ENCODE measurements around the gene HCN2.
"Not testable (repeated sequence)": the region's sequence is repeated elsewhere in the genome, so short reads cannot be mapped to it uniquely, and the experiment has no call there.

Gene HCN2

DNA sequence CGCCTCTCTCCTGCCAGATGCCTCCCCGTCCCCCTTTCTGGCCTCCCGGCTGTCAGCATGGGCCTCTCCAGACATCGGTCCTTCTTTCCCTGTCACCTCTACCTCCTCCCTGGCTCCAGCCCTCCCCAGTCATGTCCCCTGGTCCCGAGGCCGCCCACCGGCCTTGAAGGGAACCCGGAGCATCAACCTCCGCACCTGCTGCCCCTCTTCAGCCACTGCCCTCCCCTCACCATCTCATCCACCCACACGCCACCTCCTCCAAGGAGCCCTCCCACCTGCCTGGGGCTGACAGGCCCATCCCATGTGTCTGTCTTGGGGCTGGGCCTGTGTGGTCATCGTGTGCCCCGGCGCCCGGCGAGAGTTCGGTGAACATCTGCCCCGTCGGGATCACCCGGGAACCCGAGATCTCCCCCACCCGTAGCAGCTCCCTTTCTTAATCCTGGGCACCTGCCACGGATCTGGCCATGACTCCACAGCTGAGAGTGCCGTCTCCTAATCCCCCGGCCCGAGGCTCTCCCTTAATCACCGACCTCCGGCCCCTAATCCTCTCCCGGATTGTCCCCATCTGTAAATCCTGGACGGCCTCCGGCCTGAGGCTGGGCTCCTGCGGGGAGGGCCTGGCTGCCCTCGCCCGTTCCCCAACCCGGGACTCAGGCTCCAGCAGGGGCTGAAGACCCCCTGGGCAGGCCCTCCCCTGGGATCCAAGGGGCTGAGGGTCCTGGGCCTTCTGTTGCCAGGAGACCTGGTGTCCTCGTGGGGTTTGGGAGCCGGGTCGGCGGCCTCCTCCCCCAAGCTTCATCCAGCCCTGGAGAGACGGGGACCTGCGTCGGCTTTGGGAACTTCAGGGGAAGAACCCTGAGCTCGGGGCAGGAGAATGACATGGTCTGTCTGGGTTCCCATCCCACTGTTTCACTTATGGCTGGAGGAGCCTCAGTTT, 5.9 kb downstream of the HCN2 start:
- Mint-ChIP-seq H3K4me1 (ENCODE audit: low read depth in 2 of 2) (no peaks in the 10 kb centered on the region), H3K27me3 (no peaks in the 10 kb centered on the region), H3K4me3 (no peak overlapping the region), H3K27ac (peak overlapping the region in 1 of 2 donors; percentile 70), H3K36me3 (ENCODE audit: insufficient read depth) (peaks cover 4% of the 10 kb centered on the region), H3K9me3 (no peaks in the 10 kb centered on the region)
- DNase-seq (no peak), ATAC-seq (replicated peaks) (no peak)

DNA sequence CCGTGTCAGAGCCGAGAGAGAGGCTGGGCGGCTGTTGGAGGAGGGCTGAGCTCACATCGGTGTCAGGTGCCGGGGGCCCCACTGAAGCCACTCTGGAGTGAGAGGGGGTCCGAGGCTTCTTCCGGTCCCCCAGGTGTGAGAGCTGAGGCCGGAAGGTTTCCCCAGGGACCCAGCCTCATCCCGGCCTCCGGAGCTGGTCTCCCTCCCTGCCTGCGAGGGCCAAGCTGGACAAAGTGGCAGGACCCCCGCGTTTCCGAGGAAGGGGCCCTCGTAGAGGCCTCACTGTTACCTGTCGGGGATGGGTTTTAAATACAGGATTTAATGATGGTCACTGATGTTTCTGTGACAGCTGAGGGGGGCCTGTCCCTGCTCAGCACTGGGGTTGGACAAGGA, 6.6 kb downstream of the HCN2 start:
- H3K27me3 Mint-ChIP-seq: no peaks in the 10 kb centered on the region
- ATAC-seq (replicated peaks) (no peak), DNase-seq (no peak)
- H3K4me3 Mint-ChIP-seq: no peak overlapping the region
- H3K9me3 Mint-ChIP-seq: no peaks in the 10 kb centered on the region
- H3K27ac Mint-ChIP-seq: peak overlapping the region in 1 of 2 donors; percentile 70
- H3K36me3 Mint-ChIP-seq (ENCODE audit: insufficient read depth): peaks cover 6% of the 10 kb centered on the region
- no peaks in the 10 kb centered on the region for H3K4me1 Mint-ChIP-seq (ENCODE audit: low read depth in 2 of 2)

DNA sequence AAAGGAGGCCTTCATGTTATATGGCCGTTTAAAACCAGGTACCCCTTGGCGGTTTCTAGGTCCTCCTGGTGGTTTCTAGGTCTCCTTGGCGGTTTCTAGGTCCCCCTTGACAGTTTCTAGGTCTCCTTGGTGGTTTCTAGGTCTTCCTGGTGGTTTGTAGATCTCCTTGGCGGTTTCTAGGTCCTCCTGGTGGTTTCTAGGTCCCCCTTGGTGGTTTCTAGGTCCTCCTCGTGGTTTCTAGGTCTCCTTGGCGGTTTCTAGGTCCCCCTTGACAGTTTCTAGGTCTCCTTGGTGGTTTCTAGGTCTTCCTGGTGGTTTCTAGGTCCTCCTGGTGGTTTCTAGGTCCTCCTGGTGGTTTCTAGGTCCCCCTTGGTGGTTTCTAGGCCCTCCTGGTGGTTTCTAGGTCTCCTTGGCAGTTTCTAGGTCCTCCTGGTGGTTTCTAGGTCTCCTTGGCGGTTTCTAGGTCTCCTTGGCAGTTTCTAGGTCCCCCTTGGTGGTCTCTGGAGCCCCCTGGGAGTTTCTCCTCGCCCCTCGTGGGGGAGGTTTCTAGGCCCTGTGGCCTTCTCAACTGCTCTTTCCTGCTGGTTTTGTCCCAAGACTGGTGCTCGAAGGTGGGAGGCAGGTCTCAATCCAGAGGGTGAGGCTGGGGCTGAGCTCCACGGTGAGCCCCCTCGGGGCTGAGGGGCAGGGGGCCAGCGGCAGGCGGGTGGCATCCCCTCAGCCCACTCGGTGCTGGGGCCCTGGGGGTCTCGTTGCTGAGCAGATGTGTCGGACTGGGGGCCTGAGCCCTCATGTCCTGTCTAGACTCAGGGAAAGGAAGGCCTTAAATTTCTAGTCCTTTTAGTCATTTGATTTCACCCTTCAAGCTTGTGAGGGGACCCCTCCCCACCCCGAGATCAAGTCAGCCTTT, 8.0 kb downstream of the HCN2 start:
- no peak overlapping the region for H3K4me3 Mint-ChIP-seq
- H3K36me3 Mint-ChIP-seq (ENCODE audit: insufficient read depth): peaks cover 8% of the 10 kb centered on the region

DNA sequence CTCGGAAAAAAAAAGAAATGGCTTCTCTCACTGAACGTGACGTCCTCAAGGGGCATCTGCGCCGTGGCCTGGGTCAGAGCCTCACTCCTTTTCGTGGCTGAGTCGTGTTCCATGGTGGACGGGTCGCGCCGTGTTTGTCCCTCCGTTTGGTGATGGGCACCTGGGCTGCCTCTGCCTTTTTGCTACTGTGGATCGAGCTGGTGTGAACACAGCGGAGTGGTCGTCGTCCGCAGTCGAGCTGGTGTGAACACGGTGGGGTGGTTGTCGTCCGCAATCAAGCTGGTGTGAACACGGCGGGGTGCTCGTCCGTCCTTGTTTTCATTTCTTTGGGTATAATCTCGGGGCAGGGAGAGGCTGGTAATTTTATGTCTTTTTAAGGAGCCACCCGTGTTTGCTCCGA, 11.6 kb downstream of the HCN2 start:
- ATAC-seq (replicated peaks) (no peak), DNase-seq (no peak)
- Mint-ChIP-seq H3K36me3 (ENCODE audit: insufficient read depth) (peaks cover 8% of the 10 kb centered on the region), H3K27me3 (no peaks in the 10 kb centered on the region), H3K4me3 (no peak overlapping the region), H3K9me3 (no peaks in the 10 kb centered on the region), H3K27ac (no peak overlapping the region), H3K4me1 (ENCODE audit: low read depth in 2 of 2) (no peaks in the 10 kb centered on the region)

More for the DNA sequence above, 8.0 kb downstream of the HCN2 start:
- Mint-ChIP-seq H3K9me3 (no peaks in the 10 kb centered on the region), H3K27ac (no peak overlapping the region), H3K27me3 (no peaks in the 10 kb centered on the region), H3K4me1 (ENCODE audit: low read depth in 2 of 2) (no peaks in the 10 kb centered on the region)
- no peak for DNase-seq
- ATAC-seq (replicated peaks): no peak

DNA sequence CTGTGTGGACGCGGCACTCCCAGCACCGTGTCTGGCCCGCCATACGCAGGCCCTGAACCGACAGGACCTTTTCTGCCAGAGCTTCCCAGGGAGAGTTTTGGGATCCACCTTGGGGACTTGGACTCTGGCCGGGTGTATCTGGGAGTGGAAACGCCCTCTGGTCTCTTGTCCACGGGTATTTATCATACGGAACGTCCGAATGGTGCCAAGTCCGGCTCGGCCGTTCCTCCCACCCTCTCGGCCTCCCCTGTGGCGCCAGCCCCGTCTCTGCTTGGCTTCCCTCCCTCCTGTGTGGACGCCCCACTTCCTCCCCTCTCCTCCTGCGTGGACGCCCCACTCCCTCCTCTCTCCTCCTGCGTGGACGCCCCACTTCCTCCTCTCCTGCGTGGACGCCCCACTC, 12.1 kb downstream of the HCN2 start:
- H3K9me3 Mint-ChIP-seq: no peaks in the 10 kb centered on the region
- H3K4me1 Mint-ChIP-seq (ENCODE audit: low read depth in 2 of 2): no peaks in the 10 kb centered on the region
- no peak overlapping the region for H3K4me3 Mint-ChIP-seq
- DNase-seq (no peak), ATAC-seq (replicated peaks) (no peak)
- no peaks in the 10 kb centered on the region for H3K27me3 Mint-ChIP-seq
- H3K27ac Mint-ChIP-seq: no peak overlapping the region
- peaks cover 8% of the 10 kb centered on the region for H3K36me3 Mint-ChIP-seq (ENCODE audit: insufficient read depth)

DNA sequence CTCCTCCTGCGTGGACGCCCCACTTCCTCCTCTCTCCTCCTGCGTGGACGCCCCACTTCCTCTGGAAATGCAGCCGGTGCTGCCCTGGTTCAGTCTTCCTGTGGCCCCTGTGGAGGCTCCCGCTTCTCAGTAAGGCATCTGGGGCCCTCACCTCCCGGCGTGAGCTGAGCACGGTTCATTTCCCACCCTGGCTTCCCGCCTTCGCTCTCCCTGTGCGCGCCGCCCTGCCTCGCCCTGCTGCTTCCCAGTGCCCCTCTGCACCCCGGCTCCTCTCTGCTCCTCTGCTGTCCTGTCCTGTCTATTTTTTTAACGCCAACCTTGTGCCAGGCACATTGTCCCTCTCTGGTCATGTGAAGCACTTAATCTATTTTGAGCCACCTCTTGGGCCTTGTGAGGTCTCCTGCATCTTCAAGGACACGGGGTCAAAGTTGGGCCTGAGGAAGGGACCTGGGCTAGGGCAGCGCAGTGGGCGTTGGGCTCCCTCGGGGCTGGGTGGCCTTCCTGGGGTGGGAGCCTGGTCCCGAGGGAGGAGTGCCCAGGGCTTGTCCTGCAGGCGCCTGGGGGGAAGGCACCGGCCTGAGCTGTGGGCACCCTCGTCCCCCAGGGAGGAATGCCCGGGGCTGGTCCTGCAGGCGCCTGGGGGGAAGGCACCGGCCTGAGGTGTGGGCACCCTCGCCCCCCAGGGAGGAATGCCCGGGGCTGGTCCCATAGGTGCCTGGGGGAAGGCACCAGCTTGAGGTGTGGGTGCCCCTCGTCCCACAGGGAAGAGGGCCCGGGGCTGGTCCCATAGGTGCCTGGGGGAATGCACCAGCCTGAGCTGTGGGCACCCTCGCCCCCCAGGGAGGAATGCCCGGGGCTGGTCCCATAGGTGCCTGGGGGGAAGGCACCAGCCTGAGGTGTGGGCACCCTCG, 13.0 kb downstream of the HCN2 start:
- DNase-seq (no peak), ATAC-seq (replicated peaks) (no peak)
- no peak overlapping the region for H3K4me3 Mint-ChIP-seq
- no peaks in the 10 kb centered on the region for H3K9me3 Mint-ChIP-seq
- H3K27me3 Mint-ChIP-seq: no peaks in the 10 kb centered on the region
- no peak overlapping the region for H3K27ac Mint-ChIP-seq
- peaks cover 6% of the 10 kb centered on the region for H3K36me3 Mint-ChIP-seq (ENCODE audit: insufficient read depth)
- H3K4me1 Mint-ChIP-seq (ENCODE audit: low read depth in 2 of 2): no peaks in the 10 kb centered on the region

DNA sequence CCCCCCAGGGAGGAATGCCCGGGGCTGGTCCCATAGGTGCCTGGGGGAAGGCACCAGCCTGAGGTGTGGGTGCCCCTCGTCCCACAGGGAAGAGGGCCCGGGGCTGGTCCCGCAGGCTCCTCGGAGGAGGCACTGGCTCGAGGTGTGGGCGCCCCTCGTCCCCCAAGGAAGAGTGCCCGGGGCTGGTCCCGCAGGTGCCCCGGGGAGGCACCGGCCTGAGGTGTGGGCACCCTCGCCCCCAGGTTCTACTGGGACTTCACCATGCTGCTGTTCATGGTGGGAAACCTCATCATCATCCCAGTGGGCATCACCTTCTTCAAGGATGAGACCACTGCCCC, 13.6 kb downstream of the HCN2 start:
- not testable (repeated sequence) for ATAC-seq (replicated peaks); H3K27ac Mint-ChIP-seq; H3K9me3 Mint-ChIP-seq; H3K4me3 Mint-ChIP-seq; H3K4me1 Mint-ChIP-seq (ENCODE audit: low read depth in 2 of 2); H3K36me3 Mint-ChIP-seq (ENCODE audit: insufficient read depth); DNase-seq; H3K27me3 Mint-ChIP-seq

DNA sequence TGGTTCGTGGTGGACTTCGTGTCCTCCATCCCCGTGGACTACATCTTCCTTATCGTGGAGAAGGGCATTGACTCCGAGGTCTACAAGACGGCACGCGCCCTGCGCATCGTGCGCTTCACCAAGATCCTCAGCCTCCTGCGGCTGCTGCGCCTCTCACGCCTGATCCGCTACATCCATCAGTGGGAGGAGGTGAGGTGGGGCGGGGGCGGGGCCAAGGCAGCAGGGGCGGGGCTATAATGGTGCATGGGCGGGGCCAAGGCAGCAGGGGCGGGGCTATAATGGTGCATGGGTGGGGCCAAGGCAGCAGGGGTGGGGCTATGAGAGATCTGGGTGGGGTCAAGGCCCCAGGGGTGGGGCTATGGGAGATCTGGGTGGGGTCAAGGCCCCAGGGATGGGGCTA, 14.1 kb downstream of the HCN2 start:
- H3K9me3 Mint-ChIP-seq; H3K36me3 Mint-ChIP-seq (ENCODE audit: insufficient read depth); DNase-seq; H3K27me3 Mint-ChIP-seq; H3K27ac Mint-ChIP-seq; H3K4me1 Mint-ChIP-seq (ENCODE audit: low read depth in 2 of 2); H3K4me3 Mint-ChIP-seq: not testable (repeated sequence)
- peak; percentile 48 for ATAC-seq (replicated peaks)

DNA sequence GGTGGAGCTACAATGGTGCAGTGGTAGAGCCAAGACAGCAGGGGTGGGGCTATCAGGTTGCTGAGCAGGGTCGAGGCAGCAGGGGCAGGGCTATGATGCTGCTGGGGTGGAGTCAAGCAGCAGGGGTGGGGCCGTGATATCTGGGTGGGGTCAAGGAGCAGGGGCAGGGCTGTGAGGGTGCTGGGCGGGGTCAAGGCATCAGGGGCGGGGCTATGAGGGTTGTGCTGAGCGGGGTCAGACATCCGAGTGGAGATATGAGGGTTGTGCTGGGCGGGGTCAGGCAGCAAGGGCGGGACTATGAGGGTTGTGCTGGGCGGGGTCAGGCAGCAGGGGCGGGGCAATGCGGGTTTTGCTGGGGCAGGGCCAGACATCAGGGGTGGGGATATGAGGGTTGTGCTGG, 14.7 kb downstream of the HCN2 start:
- Mint-ChIP-seq H3K27ac (no peak overlapping the region), H3K4me1 (ENCODE audit: low read depth in 2 of 2) (no peaks in the 10 kb centered on the region), H3K36me3 (ENCODE audit: insufficient read depth) (peaks cover 4% of the 10 kb centered on the region), H3K9me3 (no peaks in the 10 kb centered on the region), H3K27me3 (no peaks in the 10 kb centered on the region), H3K4me3 (no peak overlapping the region)
- peak; percentile 72 for ATAC-seq (replicated peaks)
- no peak for DNase-seq

DNA sequence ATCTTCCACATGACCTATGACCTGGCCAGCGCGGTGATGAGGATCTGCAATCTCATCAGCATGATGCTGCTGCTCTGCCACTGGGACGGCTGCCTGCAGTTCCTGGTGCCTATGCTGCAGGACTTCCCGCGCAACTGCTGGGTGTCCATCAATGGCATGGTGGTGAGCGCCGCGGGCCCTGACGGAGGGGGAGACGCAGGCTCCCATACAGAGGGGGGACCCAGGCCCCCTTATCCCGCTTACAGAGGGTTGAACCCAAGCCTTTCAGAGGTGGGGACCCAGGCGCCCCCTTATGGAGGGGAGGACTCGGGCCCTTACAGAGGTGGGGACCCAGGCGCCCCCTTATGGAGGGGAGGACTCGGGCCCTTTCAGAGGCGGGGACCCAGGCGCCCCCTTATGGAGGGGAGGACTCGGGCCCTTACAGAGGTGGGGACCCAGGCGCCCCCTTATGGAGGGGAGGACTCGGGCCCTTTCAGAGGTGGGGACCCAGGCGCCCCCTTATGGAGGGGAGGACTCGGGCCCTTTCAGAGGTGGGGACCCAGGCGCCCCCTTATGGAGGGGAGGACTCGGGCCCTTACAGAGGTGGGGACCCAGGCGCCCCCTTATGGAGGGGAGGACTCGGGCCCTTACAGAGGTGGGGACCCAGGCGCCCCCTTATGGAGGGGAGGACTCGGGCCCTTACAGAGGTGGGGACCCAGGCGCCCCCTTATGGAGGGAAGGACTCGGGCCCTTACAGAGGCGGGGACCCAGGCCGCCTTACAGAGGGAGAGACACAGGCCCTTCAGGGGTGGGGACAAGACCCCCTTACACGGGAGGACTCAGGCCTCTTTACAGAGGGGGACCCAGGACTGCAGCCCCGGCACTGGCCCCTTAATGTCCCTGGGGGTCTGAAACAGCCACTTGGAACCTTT, 15.6 kb downstream of the HCN2 start:
- H3K9me3 Mint-ChIP-seq; H3K36me3 Mint-ChIP-seq (ENCODE audit: insufficient read depth); H3K27ac Mint-ChIP-seq; H3K4me3 Mint-ChIP-seq; H3K4me1 Mint-ChIP-seq (ENCODE audit: low read depth in 2 of 2); DNase-seq; ATAC-seq (replicated peaks); H3K27me3 Mint-ChIP-seq: not testable (repeated sequence)

DNA sequence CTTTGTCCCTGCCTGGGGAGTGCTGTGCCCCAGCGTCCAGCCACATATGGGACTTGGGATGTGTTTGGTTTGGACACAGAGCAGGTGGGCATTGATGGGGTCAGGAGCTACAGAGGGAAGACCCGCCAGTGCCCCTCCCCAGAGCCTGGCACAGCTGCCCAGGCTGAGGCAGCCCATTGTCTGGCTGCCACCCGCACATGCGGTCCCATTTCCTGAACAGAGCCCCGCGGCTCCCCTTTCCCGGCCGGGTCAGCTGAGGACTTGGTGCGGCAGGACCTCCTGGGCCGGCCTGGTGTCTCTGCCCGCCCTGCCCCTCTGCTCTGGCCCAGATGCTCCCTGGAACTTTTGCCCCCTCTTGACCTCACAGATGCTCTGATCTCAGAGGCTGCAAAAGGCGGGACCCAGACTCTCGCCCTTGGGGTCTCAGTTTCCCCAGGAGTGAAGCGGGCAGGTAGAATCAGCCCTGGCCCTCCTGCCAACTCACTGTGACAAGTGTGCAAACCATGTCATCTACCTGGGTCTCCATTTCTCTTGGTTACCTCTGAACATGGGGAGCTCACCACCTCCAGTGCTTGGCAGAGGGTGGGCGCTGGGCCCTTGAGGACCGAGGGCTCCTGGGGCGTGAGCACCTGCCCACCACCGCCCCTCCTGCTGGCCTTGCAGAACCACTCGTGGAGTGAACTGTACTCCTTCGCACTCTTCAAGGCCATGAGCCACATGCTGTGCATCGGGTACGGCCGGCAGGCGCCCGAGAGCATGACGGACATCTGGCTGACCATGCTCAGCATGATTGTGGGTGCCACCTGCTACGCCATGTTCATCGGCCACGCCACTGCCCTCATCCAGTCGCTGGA, 17.8 kb downstream of the HCN2 start:
- peaks cover 6 to 14% of the 10 kb centered on the region in 2 donors for H3K4me1 Mint-ChIP-seq (ENCODE audit: low read depth in 2 of 2)
- H3K4me3 Mint-ChIP-seq: no peak overlapping the region
- H3K27ac Mint-ChIP-seq: peak overlapping the region in 1 of 2 donors; percentile 12
- no peaks in the 10 kb centered on the region for H3K27me3 Mint-ChIP-seq
- H3K36me3 Mint-ChIP-seq (ENCODE audit: insufficient read depth): peaks cover 7% of the 10 kb centered on the region
- no peaks in the 10 kb centered on the region for H3K9me3 Mint-ChIP-seq
- ATAC-seq (replicated peaks) (no peak), DNase-seq (no peak)

Data from effector memory CD8-positive, alpha-beta T cell (primary cell).